Measurements from ENCODE around the gene EGFL7. TPM values are rescaled to one million over a fixed set of nuclear protein-coding genes. Genes with fewer than 3 reads are reported as not detected.

Gene EGFL7
- total RNA-seq, 1 donor from 2014 or later: 6.9 TPM

DNA sequence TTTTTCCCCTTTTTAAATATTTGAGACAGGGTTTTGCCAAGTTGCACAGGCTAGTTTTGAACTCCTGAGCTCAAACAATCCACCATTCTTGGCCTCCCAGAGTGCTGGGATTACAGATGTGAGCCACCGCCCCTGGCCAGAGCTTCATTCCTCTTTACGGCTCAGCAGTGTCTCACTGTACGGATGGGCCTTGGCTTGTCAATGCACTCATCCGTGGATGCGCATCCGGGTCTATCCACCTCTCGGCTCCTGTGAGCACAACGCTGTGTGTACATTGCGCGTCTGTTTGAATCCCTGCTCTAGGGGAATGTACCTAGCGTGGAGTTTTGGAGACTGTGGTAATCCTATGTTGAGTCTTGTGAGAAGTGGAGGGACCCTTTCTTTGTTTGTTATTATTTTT is 10.9 kb upstream of the EGFL7 start:
- Mint-ChIP-seq H3K27me3 (ENCODE audit: unreplicated experiment) (no peaks in the 10 kb centered on the region), H3K27ac (ENCODE audit: unreplicated experiment) (no peak overlapping the region), H3K4me1 (ENCODE audit: unreplicated experiment) (peaks cover 9% of the 10 kb centered on the region), H3K4me3 (ENCODE audit: unreplicated experiment) (no peak overlapping the region), H3K36me3 (ENCODE audit: unreplicated experiment) (no peaks in the 10 kb centered on the region), H3K9me3 (ENCODE audit: unreplicated experiment) (no peaks in the 10 kb centered on the region)
- DNase-seq (ENCODE audit: extremely low spot score, unreplicated experiment): no peak
- TF ChIP-seq, protein P1, sequence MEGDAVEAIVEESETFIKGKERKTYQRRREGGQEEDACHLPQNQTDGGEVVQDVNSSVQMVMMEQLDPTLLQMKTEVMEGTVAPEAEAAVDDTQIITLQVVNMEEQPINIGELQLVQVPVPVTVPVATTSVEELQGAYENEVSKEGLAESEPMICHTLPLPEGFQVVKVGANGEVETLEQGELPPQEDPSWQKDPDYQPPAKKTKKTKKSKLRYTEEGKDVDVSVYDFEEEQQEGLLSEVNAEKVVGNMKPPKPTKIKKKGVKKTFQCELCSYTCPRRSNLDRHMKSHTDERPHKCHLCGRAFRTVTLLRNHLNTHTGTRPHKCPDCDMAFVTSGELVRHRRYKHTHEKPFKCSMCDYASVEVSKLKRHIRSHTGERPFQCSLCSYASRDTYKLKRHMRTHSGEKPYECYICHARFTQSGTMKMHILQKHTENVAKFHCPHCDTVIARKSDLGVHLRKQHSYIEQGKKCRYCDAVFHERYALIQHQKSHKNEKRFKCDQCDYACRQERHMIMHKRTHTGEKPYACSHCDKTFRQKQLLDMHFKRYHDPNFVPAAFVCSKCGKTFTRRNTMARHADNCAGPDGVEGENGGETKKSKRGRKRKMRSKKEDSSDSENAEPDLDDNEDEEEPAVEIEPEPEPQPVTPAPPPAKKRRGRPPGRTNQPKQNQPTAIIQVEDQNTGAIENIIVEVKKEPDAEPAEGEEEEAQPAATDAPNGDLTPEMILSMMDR (IDR thresholded peaks at IDR 0.05): no peak

DNA sequence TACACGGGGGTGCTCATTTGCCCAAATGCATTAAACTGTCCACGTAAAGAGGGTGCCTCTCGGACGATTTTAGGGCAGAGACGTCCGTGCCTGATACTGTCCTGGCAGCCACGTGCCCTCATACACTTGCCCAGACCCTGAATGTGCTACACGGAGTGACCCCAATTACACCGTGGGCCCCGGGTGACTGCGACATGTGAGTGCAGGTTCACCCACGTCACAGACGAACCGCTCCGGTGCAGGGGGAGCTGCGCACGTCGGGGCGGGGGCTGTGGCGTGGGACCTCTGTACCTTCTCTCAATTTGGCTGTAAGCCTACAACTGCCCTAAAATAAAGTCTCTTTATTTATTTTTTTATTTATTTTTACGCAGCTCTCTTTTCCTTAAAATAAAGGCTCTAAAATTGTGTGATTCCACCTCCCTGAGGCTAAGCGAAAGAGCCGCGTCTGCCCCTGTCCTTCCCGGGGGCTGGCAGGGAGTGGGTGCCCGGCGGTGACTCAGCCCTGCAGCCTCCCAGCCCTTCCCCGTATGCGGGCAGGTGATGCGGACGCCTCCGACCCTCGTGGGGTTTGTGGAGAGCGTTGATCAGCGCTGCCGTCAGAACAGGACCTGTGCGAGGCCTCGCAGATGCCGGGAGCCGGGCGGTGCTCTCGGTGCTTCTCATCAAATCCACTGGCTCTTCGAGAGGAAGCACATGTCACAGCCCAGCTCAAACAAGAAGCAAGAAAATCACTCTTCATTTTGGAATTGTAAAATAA is 9.2 kb upstream of the EGFL7 start:
- TF ChIP-seq, protein P1 (IDR thresholded peaks at IDR 0.05): no peak
- no peaks in the 10 kb centered on the region for H3K9me3 Mint-ChIP-seq (ENCODE audit: unreplicated experiment)
- DNase-seq (ENCODE audit: extremely low spot score, unreplicated experiment): no peak
- H3K27ac Mint-ChIP-seq (ENCODE audit: unreplicated experiment): no peak overlapping the region
- peaks cover 8% of the 10 kb centered on the region for H3K4me1 Mint-ChIP-seq (ENCODE audit: unreplicated experiment)
- H3K4me3 Mint-ChIP-seq (ENCODE audit: unreplicated experiment): no peak overlapping the region
- no peaks in the 10 kb centered on the region for H3K36me3 Mint-ChIP-seq (ENCODE audit: unreplicated experiment)
- H3K27me3 Mint-ChIP-seq (ENCODE audit: unreplicated experiment): peaks cover 2% of the 10 kb centered on the region

DNA sequence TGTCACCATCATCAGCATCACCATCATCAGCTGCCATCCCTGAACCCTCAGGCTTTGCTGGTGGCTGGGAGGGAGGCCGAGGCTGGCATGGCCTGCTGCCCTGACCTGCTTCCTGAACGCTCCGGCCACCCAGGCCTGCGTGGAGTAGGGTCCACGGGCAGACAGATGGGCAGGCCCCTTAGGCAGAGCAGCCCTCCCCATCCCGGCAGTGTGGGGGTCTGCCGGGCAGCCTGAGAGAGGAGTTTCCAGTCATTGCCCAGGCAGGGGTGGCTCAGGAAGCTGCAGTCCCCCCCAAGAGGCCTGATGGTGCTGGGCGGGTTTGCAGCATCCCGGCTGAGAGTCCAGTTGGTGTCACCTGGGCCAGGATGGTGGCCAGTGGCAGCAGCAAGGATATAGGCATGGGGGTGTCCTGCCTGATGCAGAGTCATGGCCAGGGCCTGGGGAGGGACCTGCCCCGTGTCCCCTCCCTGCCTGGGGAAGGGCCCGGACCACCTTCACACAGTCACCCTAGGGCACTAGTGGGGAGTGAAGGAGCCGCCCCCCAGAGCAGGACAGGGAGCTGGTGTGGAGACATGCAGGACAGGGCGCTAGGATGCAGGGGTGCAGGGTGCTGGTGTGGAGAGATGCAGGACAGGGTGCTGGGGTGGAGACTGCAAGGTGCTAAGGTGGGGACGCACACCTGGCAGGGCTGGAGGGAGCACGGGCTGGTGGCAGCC is 7.7 kb upstream of the EGFL7 start:
- Mint-ChIP-seq H3K4me1 (ENCODE audit: unreplicated experiment) (peaks cover 2% of the 10 kb centered on the region), H3K36me3 (ENCODE audit: unreplicated experiment) (no peaks in the 10 kb centered on the region), H3K27me3 (ENCODE audit: unreplicated experiment) (peaks cover 2% of the 10 kb centered on the region), H3K27ac (ENCODE audit: unreplicated experiment) (no peak overlapping the region), H3K4me3 (ENCODE audit: unreplicated experiment) (no peak overlapping the region), H3K9me3 (ENCODE audit: unreplicated experiment) (no peaks in the 10 kb centered on the region)
- TF ChIP-seq, protein P1 (IDR thresholded peaks at IDR 0.05): no peak
- DNase-seq (ENCODE audit: extremely low spot score, unreplicated experiment): no peak

DNA sequence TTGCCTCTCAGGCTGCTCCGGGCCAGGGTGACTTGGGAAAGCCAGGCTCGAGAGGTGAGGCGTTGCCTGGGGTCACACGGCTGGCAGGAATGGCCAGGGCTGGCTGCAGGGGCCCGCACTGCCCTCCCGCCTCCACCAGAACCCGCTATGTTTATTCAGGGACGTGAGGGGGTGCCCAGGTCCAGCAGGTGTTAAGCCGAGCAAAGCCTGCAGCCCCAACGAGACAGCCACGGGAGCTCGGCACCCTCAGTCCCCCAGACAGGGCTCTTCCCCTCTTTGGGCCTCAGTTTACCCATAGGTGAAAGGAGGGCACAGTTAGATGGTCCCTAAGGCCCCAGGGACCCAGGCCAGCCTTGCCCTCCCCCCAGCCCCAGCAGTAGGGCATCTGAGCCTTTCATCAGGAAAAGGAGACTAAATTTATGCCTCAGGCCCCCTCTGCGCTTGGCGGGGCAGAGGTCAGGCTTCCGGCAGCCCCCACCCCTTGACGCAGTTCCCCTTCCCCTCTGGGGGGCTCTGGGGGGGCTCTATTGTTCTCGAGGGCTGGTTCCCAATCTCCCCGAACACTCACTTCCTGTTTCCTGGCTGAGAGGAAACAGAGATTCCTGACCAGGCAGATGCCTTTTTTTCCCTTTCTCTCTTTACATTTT is 7.1 kb upstream of the EGFL7 start:
- Mint-ChIP-seq H3K4me1 (ENCODE audit: unreplicated experiment) (peaks cover 2% of the 10 kb centered on the region), H3K27ac (ENCODE audit: unreplicated experiment) (no peak overlapping the region), H3K9me3 (ENCODE audit: unreplicated experiment) (no peaks in the 10 kb centered on the region), H3K36me3 (ENCODE audit: unreplicated experiment) (no peaks in the 10 kb centered on the region), H3K4me3 (ENCODE audit: unreplicated experiment) (no peak overlapping the region), H3K27me3 (ENCODE audit: unreplicated experiment) (peaks cover 2% of the 10 kb centered on the region)
- no peak for DNase-seq (ENCODE audit: extremely low spot score, unreplicated experiment)
- TF ChIP-seq, protein P1 (IDR thresholded peaks at IDR 0.05): no peak

All from osteocyte (in vitro differentiated cells).